Mesenteric fat pad (tissue), 1 donor: ENCODE results near the gene SMIM5. TPM values are rescaled to one million over a fixed set of nuclear protein-coding genes. Genes with fewer than 3 reads are reported as not detected.
"Not testable (repeated sequence)": the region's sequence is repeated elsewhere in the genome, so short reads cannot be mapped to it uniquely, and the experiment has no call there.

Experiments used
- DNase-seq: peaks from one replicate; pipeline ENCODE4 v3.0.0-alpha.2; 2020; ENCODE audit warnings: low spot score
- total RNA-seq: library from RNA; stranded (reverse); fragmentation: NEBNext Ultra II Directional; extraction: Animal tissue kit (Norgen Biotek cat#: 25700); gene quantifications from one replicate; pipeline ENCODE4 v1.2.1, GENCODE V29; 2021
- donor health status: DM: yes; HTN: yes; CAD: no.

SMIM5 gene
- total RNA-seq, 1 donor from 2014 or later: 0.42 TPM

- no peak for DNase-seq
These were observed 9.2 kb upstream of the SMIM5 start for GRCh38 chr17:75624021-75624420.

GRCh38 chr17:75624714-75625345, 8.4 kb upstream of the SMIM5 start:
- DNase-seq: no peak

GRCh38 chr17:75625813-75626486, 7.3 kb upstream of the SMIM5 start:
- DNase-seq: no peak

GRCh38 chr17:75626496-75627038, 6.7 kb upstream of the SMIM5 start:
- no peak for DNase-seq

- DNase-seq: no peak
These were observed 6.1 kb upstream of the SMIM5 start for GRCh38 chr17:75627094-75627493.

GRCh38 chr17:75628425-75628824, 4.8 kb upstream of the SMIM5 start:
- DNase-seq: no peak

- DNase-seq: no peak
These were observed 4.1 kb upstream of the SMIM5 start for GRCh38 chr17:75629157-75629556.

GRCh38 chr17:75630071-75630917, 2.9 kb upstream of the SMIM5 start:
- DNase-seq: no peak

GRCh38 chr17:75631353-75631752, 1.9 kb upstream of the SMIM5 start:
- DNase-seq: no peak

GRCh38 chr17:75632428-75632827, 806 bp upstream of the SMIM5 start:
- no peak for DNase-seq

GRCh38 chr17:75633486-75634375, 497 bp downstream of the SMIM5 start:
- DNase-seq: no peak

GRCh38 chr17:75634376-75634740, 1.1 kb downstream of the SMIM5 start:
- DNase-seq: no peak

- no peak for DNase-seq
These were observed 1.7 kb downstream of the SMIM5 start for GRCh38 chr17:75634754-75635609.

GRCh38 chr17:75635610-75636202, 2.5 kb downstream of the SMIM5 start:
- DNase-seq: no peak

- no peak for DNase-seq
These were observed 3.3 kb downstream of the SMIM5 start for GRCh38 chr17:75636381-75637142.

GRCh38 chr17:75637143-75637538, 3.9 kb downstream of the SMIM5 start:
- no peak for DNase-seq

- DNase-seq: no peak
These were observed 4.3 kb downstream of the SMIM5 start for GRCh38 chr17:75637551-75637950.

- not testable (repeated sequence) for DNase-seq
These were observed 4.8 kb downstream of the SMIM5 start for GRCh38 chr17:75638039-75638438.

- no peak for DNase-seq
These were observed 5.7 kb downstream of the SMIM5 start for GRCh38 chr17:75638893-75639292.
